ELF-1 (cell line): Measurements from ENCODE around the gene ENPP3.

Source experiments
- DNase-seq: peaks from one replicate; pipeline ENCODE4 v3.0.0-alpha.2; 2016; ENCODE audit warnings: low read depth, low spot score

The ENPP3 gene

DNA sequence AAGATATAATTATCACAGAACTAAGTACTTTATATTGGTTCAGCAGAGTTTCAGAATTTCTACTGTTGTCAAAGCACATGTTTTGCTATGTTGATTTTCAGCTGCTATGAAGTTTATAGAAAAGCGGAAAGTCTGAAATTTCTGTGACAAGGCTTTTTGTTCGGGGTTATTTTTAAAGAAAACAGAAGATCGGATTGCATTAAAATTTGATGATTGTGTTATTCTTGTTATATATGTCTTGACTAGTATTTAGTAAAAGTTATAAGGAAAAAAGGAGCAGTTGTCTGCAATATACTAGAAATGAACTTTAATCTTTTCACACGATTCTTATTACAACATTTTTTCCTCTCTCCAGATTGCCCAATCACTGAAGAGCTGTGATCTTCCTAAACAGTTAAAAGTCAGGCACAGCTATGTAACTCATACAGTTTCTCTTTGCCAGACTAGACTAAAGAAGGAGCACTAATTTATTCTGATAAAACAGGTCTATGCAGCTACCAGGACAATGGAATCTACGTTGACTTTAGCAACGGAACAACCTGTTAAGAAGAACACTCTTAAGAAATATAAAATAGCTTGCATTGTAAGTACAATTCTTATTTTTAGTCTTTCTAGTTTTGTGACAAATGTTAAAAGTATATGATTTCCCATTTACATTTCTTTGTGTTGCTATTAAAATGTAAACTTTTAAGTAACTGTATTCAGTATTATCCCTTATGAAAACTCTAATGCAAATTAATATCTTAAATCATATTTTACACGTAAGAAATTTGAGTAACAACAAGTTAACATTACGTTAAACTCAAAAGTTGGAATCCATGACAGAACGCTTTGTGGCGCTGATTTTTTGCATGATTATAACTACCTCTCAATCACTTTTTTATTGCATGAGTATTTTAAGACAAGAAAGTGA, at the start of gene ENPP3:
Gene ENPP3, plus strand, starts transcription at position 423 of the 913 bp plus-strand sequence. Its CDS starts 83 bp downstream, at position 506.
- no peak for DNase-seq

DNA sequence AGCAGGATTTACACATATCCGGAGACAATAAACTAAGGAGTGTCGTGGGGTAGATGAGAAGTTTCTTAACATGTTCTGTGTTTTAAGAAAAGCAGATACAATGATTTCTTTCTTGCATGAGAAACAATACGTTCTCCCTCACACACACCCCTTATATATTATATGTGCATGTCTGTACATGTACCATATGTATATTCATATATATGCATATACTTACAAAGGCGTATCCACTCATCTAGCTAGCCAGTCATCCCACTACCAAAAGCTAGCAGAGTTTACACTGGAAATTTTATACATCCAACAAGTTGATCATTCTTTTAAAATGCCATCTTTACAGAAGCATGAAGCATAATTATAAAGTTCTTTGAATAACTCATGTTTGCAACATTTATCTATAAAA, 49.2 kb upstream of the ENPP3 start:
- no peak for DNase-seq

DNA sequence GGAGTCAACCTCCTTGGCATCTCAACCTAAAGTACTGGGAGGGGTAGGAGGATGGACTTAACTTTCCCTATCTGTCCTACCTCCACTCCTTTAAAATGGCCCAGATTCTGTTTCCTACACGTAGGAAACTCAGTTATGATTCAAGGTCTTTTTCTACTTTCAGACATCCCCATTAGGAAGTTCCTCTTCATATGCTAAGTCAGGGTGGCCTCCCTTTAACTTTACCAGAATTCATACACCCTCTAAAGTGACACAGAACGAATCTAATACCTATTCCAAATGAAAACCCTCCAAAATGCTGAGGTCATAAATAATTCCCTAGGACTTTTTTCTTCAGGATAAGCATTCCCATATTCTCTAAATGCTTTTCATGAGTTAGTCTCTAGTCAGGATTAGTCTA, 48.5 kb upstream of the ENPP3 start:
- no peak for DNase-seq

DNA sequence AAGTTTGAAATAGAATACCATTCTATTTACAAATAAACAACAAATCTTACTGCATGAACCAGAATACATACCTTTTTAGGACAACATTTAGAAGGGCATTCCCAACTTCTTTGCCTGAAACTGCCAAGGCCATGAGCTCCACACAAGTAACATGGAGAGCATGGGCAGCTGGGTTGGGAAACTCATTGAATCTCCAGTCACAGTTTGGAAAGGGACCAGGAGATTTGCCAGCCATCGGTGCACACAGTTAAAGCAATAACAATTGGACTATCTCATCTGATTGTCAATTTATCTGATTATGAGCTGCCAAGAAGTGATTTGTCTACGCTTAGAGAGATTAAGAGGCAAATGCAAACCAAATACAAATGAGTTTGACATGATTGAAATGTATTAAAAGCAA, 44.2 kb upstream of the ENPP3 start:
- no peak for DNase-seq

DNA sequence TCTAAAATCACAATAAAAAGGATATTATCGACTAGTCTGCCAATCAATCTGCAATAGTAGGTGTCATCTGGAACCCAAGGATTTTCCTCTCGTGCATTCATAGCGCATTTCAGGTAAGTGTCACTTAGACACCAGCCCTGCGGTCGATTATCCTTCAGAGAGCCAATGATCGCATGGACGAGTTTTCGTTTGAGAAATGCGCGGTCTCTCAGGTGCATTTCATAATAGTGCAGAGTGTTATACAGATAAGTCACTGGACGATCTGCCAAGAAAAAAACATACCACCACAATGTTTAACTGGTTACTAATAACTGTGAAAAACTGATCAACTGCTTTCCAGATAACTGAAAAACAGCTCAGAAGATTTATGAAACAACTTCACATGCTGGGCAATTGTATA, 43.0 kb upstream of the ENPP3 start:
- DNase-seq, result no peak

DNA sequence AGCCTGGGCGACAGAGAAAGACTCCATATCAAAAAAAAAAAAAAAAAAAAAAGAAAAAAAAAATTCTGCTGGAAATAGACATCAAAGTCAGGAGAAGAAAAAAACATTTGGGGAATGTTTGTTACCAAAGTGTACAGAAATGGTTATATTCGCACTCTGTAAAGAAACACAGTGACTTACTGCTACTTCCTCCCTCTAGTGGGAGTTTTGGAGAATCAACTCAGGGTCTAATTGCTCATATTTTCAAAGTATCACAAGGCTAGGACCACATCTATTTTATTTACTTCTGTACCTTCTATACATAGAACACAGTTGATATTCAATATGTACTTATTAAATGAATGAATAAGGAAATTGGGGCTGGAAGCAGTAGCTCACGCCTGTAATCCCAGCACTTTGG, 39.7 kb upstream of the ENPP3 start:
- no peak for DNase-seq

DNA sequence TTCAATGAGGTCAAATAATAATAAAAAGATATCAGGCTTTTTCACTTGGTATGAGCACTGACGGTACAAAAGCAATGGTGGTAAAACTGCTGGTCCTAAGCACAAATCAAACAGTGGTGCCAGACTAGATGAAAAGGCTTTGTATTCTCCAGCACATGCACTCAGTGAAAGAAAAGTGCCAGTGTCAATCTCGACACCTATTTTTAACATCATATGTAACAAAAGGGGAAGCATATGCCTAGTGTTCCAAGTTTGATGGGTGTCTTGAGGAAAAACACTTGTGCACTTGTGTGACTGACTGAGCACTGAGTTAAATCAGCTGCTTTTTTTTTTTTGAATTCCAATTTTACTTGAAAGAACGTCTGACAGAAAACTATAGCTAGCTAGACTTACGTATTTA, 36.4 kb upstream of the ENPP3 start:
- DNase-seq, result no peak

DNA sequence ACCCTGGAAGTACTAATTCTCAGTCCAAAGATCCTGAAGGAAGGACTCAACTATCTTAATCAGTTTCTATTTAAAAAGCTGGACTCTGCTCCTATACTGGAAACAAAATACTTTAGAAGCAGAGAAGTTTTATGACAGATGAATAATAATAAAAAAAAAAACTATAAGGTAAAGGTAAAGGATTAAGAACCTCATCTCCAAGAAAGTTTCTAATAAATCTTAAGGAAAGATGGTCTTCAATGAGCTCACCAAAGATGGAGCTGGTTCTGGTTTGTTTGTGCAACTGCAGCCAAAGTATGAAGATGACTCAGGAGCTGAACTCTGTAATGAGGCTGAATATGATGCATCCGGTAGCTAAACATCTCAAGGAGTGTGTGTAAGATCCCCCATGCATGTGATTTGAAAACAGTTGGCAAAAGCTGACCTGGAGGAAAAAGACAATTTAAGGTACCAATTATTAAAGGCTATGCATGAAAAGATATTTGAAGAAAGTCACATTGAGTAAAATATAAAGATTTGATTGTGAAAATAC, 34.3 kb upstream of the ENPP3 start:
- no peak for DNase-seq

DNA sequence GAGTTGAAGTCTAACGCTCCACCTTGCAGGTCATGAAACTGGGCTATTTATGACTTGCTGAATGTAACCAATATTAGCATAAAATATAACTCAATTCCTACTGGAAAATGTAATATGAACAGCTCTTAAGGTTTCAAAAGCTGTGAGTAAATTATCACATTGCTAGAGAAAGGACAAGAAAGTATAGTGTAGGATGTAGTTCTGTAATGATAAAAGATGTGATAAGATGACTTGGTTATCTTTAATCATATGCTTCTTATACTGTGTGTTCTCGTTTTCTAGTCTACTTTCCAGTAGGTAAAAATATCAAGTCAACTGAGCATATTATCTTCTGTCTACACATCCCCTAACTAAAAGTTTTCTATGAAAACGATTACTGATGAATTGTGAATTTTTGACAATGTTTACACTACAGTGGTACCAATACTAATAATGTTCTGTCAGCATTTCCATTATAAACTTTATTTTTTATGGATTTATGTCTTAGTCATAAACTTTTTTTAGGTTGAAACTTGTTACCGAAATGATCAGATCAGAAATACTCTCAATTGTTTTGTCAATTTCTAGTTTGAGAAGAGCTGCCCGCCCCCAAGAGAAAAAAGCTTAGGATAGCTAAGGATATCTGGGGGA, 23.7 kb upstream of the ENPP3 start:
- DNase-seq, result no peak

DNA sequence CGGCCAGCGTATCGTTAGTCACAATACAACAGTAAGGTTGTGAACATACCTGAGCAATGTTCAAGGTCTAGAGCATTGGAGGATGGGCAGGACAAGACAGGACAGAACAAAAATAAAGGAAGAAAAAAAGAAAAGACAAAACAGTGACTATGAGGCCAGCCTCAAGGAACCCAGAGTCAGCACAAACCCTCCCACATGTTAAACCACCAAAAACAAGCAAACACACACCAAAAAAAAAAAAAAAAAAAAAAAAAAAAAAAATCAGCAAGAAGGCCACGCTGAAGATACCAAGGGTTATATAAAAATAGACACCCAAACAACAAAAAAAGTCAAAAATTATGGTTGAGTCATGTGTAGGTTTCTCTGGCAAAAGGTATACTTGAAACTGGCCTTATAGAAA, 21.8 kb upstream of the ENPP3 start:
- no peak for DNase-seq

DNA sequence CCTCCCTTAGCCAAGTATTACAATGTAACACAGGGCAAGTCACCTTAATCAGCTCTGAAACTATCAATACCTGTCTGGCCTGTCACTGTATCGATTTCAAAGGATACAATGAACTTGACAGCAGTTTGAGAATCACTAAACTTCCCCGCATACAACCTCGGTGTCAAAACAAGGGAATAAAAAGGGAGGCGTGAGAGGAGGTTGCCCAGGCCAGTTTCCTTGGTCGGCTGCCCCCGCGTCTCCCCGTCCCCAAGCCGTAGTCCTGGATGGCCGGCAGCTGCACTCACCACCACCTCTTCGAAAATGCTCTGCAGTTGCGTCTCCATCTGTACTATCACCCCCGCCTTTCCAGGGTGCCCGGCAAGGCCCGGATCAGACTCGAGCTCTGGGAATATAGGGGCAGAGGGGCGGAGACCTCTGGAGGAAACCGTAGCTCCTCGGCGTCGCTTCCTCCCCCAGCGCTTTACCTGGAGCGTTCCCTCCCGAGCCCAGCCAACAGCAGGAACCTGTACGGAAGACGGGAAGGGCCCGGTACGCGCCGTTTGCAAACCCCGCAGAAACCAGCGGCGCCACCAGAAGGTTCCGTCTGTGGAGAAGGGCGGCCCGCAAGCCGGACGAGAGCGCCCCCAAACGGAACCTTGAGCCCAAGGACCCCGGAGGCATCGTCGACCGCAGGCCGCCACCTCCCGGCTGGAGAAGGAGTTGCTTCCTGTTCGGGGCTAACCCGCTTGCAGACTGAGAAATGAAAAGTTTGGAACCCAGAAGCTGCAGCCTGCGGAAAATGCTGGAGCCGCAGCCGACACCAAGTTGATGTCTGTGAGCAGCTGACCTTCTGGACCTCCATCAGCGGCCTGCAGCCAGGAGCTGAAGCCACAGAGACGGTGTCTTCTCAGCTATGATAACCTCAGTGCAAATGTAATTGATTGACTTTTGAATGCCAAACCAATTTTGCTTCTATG, 9.1 kb upstream of the ENPP3 start, which contains the start of gene MED23:
Gene MED23, minus strand, starts transcription at position 519 of the 959 bp plus-strand sequence. Its CDS starts 193 bp downstream, at position 326.
- DNase-seq, result peak; percentile 99

DNA sequence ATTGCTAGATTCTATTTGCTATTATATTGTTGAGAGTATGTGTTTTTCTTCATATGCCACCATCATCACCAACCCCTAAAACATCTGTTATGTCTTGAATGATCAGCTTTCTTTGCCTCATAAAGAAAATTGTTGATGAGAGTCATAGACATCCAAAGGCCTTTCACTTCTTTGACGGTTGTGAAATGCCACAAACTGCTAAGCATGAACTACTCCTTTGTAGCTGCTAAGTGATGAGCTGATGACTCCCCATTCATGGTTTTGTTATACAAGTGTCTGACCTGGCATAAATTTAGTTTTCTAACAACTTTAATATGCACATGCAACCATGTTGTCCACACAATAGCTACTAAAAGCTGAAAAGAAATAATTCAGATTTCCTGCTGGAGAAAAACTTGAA, 8.4 kb upstream of the ENPP3 start:
- no peak for DNase-seq

DNA sequence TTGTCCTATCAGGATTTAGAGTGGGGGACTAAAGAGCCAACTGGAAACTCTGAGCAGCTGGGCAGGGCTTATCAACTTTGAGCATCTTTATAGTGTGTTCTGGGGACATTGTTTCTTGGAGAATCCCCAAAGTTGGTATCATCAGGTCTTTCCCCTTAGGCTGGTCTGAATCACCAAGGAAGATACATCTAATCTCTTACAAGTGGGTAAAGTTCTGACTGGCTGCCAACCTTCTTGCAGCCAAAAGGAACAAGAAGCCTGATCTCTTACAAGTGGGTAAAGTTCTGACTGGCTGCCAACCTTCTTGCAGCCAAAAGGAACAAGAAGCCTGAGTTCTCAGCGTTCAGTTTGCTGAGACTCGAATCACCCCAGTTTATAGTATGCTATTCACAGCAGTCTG, 7.5 kb upstream of the ENPP3 start:
- DNase-seq, result no peak

DNA sequence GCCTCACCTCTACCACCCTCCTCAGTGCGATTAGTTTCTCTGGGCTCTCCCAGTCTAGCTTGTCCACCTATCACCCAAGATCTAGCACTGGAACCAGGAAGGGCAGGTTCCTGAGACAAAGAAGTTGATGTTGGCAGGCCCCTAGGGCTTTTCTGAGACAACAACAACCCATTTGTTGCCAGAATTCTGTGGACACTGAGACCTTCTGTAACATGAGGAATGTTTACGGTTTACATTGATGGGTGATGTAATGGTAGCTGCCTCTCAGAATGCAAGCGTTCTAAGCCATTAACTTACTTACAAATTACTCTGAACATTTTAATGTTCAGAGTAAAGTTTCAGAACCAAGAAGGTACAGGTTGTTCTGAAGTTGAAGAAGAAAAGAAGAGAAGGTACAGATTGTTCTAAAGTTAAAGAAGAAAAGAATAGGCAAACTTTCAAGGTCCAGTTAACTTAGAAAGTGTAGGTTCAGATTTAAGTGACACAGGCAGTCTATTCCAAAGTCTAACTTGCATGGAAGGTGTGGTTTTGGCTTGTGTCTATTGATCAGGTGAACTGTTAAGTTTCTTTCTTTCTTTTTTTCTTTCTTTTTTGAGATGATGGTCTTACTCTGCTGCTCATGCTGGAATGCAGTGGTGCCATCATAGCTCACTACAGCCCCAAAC, 5.3 kb upstream of the ENPP3 start:
- DNase-seq, result peak; percentile 70

DNA sequence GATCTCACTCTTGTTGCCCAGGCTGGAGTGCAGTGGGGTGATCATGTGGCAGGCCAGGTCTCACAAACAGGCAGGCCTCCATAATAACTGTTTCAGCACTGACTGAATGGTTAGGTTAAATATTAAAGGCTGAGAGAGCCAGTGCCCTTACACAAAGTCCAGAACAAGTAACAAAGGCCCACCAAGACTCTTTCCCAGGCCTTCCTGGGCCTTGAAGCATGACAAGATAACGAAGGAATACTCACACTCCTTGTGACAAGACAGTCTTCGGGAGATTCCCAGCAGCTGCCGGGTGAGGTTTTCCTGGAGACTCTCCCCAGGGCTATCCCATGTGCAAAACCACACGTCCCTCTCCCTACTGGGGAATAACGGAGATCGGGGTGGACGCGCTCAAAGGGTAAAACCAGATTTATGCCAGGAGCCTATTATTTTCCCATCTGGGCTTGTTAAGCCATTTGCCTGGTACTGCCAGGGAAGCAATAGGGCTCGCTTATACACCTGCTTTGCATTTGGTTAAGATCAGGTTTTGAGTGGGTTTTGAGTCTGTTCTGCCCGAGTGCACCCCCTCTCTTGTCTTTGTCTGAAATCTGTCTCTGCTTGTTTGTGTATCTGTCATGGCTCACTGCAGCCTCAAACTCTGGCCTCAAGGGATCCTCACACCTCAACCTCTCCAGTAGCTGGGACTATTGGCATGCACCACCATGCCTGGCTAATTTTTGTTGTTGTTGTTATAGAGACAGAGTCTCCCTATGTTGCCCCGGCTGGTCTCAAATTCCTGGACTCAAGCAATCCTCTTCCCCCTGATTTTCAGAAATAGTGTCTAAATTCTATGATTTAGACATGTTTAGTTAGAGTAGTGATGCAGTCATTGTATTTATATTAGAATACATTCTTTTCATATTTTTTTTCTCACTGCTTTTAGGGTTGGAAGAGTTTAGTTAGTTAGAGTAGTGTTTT, 1.4 kb upstream of the ENPP3 start:
- no peak for DNase-seq

DNA sequence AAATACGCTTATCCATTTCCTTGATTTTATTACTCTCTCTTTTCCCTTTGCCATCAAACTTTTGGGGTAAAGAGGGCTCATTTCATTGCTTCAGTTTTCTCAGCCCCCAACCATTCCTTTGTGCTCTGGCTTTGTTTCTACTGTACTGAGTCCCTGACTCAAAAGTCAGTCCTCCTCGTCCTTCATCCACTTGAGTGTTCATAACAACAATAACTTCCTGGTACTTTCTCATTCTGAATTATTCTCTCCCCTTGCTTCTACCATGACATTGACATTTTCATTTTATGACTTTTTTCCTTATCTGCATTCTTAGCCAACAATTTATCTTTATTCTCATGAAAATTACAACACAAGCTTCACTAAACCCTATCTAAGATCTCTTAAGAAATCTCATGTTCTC, 911 bp downstream of the ENPP3 start:
- DNase-seq, result no peak

DNA sequence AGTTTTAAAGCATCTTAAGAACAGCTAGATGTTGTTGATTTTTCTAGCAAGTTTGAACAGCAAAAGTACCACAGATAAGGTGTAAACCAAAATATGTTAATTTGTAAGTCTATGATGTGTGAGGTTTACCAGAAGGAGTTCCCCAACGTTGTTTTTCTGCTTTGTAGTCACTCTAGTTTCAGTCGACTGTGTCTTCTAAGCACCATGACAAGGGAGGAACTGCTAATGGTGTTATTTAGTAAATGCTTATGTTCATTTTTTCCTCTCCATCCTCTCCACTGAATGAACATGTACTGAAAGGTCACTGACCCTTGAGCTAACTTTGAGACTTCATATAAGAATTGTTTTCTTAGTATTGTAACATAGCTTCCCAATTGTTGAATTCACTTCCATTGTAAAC, 3.0 kb downstream of the ENPP3 start:
- no peak for DNase-seq

DNA sequence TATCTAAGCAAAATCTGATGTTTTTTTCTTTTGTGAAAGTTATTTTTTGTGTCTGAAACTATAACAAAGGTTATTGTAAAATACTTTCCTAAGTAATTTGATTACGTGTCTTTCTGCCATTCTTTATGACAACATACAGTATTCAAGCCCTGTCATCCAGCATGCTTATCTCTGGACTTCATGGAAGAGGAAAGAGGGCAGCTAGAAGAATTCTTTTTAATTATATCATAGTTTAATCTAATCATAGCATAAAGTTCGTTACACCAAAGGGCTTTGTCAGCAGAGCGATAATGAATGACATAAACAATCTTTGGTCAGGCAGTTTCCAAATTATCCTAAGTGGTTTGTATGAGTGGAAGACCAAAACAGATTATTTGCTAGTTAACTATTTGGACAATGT, 3.5 kb downstream of the ENPP3 start:
- DNase-seq, result no peak

DNA sequence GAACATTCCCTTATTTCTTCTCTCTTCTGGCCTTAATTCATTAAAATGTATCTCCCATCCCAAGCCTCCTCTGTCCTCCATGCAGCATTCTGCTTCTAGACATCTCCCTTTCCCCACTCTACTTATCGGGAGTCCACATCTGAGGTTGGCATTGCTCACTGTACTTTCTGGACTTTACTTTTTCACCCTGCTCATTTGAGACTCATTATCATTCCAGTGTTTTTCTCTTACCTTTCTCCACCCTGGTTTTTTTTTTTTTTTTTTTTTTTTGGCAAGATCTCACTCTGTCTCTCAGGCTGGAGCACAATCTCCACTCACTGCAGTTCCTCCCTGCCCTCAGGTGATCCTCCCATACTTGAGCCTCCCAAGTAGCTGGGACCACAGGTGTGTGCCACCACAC, 4.5 kb downstream of the ENPP3 start:
- no peak for DNase-seq

DNA sequence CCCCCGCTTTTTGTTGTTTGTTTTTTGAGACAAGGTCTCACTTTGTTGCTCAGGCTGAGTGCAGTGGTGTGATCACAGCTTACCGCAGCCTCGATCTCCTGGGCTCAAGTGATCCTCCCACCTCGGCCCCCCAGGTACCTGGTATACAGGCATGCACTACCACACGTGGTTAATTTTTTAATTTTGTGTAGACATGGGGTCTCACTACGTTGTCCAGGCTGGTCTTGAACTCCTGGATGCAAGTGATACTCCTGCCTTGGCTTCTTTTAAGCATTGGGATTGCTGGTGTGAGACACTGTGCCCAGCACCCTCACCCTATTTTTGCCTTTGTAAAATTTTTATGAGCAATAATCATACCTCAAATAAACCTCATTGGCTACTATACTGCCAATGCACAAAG, 5.5 kb downstream of the ENPP3 start:
- DNase-seq, result no peak
